Adrenal gland (tissue), 12 donors: Measurements from ENCODE around the gene GALNTL6. TPM values are rescaled to one million over a fixed set of nuclear protein-coding genes. Genes with fewer than 3 reads are reported as not detected.

Experiments
- DNase-seq, 7 donors: peaks; one replicate each; pipeline ENCODE4 v3.0.0-alpha.2; 2019 to 2020
- H3K27ac ChIP-seq, 5 donors: fragments of 200-600 bp; sonication (generic) in 4 of 5; 1 replicate in 3 of 5; 2 replicates in 2 of 5; pipeline versions ENCODE4 v1.5.1 to v1.8.0; 2016 to 2020; ENCODE audit warnings: mild to moderate bottlenecking in 1 of 5
- H3K27me3 ChIP-seq: fragments of 200-600 bp; 2 replicates; pipeline ENCODE4 v1.8.0; 2021
- H3K36me3 ChIP-seq, 2 donors: fragments of 200-600 bp; replicated peaks in 1 of 2; 1 replicate in 1 of 2; 2 replicates in 1 of 2; pipeline versions ENCODE4 v1.5.1 to v1.8.0; 2018 to 2022
- H3K4me1 ChIP-seq, 2 donors: fragments of 200-600 bp; replicated peaks in 1 of 2; 1 replicate in 1 of 2; 2 replicates in 1 of 2; pipeline versions ENCODE4 v1.5.1 to v1.8.0; 2018 to 2021
- H3K4me3 ChIP-seq, 4 donors: fragments of 200-600 bp; sonication (generic) in 3 of 4; one replicate each; pipeline ENCODE4 v1.5.1; 2016 to 2018
- H3K9me3 ChIP-seq, 3 donors: fragments of 200-600 bp; sonication (generic) in 1 of 3; replicated peaks in 1 of 3; 1 replicate in 2 of 3; 2 replicates in 1 of 3; pipeline versions ENCODE4 v1.5.1 to v1.8.0; 2016 to 2021
- CTCF ChIP-seq, 6 experiments: fragments of 450-650 bp in 4 of 6; fragments of 200-600 bp in 2 of 6; sonication (generic) in 1 of 6; IDR thresholded peaks; 1 replicate in 5 of 6; 2 replicates in 1 of 6; pipeline versions ENCODE4 v1.5.1 to v1.8.0; 2016 to 2021; ENCODE audit warnings: antibody characterized with exemption in 6 of 6, mild to moderate bottlenecking in 2 of 6, moderate library complexity in 1 of 6
- POLR2A ChIP-seq, 2 donors: fragments of 450-650 bp; IDR thresholded peaks; one replicate each; pipeline ENCODE4 v1.6.1; 2017; ENCODE audit warnings: antibody characterized with exemption in 2 of 2, mild to moderate bottlenecking in 2 of 2, moderate library complexity in 1 of 2
- WGBS, 4 donors: extraction: QIAGEN DNeasy Blood & Tissue Kit in 2 of 4; methylation state at CpG; one replicate each; pipeline versions ENCODE4 v1.1.5 to v1.1.7; 2013 to 2017; 5-methylcytosine and 5-hydroxymethylcytosine counted together
- intact Hi-C, 2 donors: fragments of 100-400 bp; cut with DNase I; formaldehyde crosslinking; loops; one replicate each; pipeline versions ENCODE4 v1.14.1 to v1.15.0; 2022 to 2023
- polyA plus RNA-seq, 3 donors: library from polyadenylated mRNA; stranded (reverse); fragments of 200-250 nt in 2 of 3; fragments of 350-450 nt in 1 of 3; fragmentation: Illumina TruSeq in 1 of 3; extraction: RNeasy Lipid Tissue Mini Kit (QIAGEN cat#74804) in 1 of 3; gene quantifications; one replicate each; pipeline ENCODE4 v1.2.3, GENCODE V29; 2013 to 2014
- total RNA-seq, 9 donors: library from RNA; depleted of rRNA in 4 of 9; stranded (reverse); fragments of >200 nt in 4 of 9; fragments of 120-200 nt in 1 of 9; fragmentation: NEBNext Ultra II Directional in 1 of 9; extraction: Animal tissue kit (Norgen Biotek cat#: 25700) in 1 of 9; gene quantifications; one replicate each; pipeline versions ENCODE4 v1.1.0 to v1.2.4, GENCODE V29; 2013 to 2023
- donor health status: healthy with polysubstance abuse.
- donor health status: Bipolar disorder and iron deficiency.
- donor health status: DM: yes; HTN: yes; CAD: no.
- donor health status: DM: no; HTN: no; CAD: no.
- donor health status: DM: no; HTN: no; CAD: no.
- donor health status: DM: yes; HTN: yes; CAD: no.

Gene GALNTL6
- total and polyA plus RNA-seq, 12 donors = 0.10 to 0.96 (median 0.42) TPM; not detected in 1

- Histone ChIP-seq H3K4me3 (no peak overlapping the region), H3K36me3 (no peaks in the 10 kb centered on the region), H3K9me3 (no peaks in the 10 kb centered on the region), H3K4me1 (no peaks in the 10 kb centered on the region), H3K27ac (no peak overlapping the region), H3K27me3 (no peaks in the 10 kb centered on the region)
- no peak for DNase-seq
- whole genome bisulfite sequencing, 4 donors = 66 to 75% (median 74%) methylated on average over 2 of the region's 2 CpGs
- TF ChIP-seq POLR2A (IDR thresholded peaks at IDR 0.05) = no peak
- no peak for TF ChIP-seq CTCF (IDR thresholded peaks at IDR 0.05)
- intact Hi-C loops = no loop called here
These were observed 879.5 kb downstream of the GALNTL6 start for GRCh38 chr4:172692701-172693100.

- DNase-seq = no peak
- intact Hi-C loops = no loop called here
- WGBS, 4 donors = 34 to 38% (median 36%) methylated on average over 4 of the region's 4 CpGs
- no peak for TF ChIP-seq CTCF (IDR thresholded peaks at IDR 0.05)
- H3K4me3 ChIP-seq = no peak overlapping the region
- no peaks in the 10 kb centered on the region for H3K4me1 ChIP-seq
- H3K27me3 ChIP-seq = no peaks in the 10 kb centered on the region
- no peaks in the 10 kb centered on the region for H3K9me3 ChIP-seq
- no peaks in the 10 kb centered on the region for H3K36me3 ChIP-seq
- no peak overlapping the region for H3K27ac ChIP-seq
These were observed 885.1 kb downstream of the GALNTL6 start for GRCh38 chr4:172698256-172698655.

GRCh38 chr4:172705565-172705964 lies 892.4 kb downstream of the GALNTL6 start:
- H3K4me1 ChIP-seq = no peaks in the 10 kb centered on the region
- intact Hi-C loops = no loop called here
- no peak for DNase-seq

GRCh38 chr4:172706000-172706399 lies 892.8 kb downstream of the GALNTL6 start:
- Histone ChIP-seq H3K27ac (no peak overlapping the region), H3K27me3 (no peaks in the 10 kb centered on the region), H3K9me3 (peaks cover 0 to 6% (median 5%) of the 10 kb centered on the region in 3 donors), H3K4me3 (no peak overlapping the region), H3K4me1 (no peaks in the 10 kb centered on the region), H3K36me3 (no peaks in the 10 kb centered on the region)
- DNase-seq = no peak
- TF ChIP-seq CTCF (IDR thresholded peaks at IDR 0.05) (no peak), POLR2A (IDR thresholded peaks at IDR 0.05) (no peak)
- intact Hi-C loops = no loop called here

More at GRCh38 chr4:172705565-172705964, 892.4 kb downstream of the GALNTL6 start:
- no peaks in the 10 kb centered on the region for H3K27me3 ChIP-seq
- H3K36me3 ChIP-seq = no peaks in the 10 kb centered on the region
- peaks cover 0 to 6% (median 5%) of the 10 kb centered on the region in 3 donors for H3K9me3 ChIP-seq
- no peak for TF ChIP-seq POLR2A (IDR thresholded peaks at IDR 0.05)
- TF ChIP-seq CTCF (IDR thresholded peaks at IDR 0.05) = no peak
- H3K27ac ChIP-seq = no peak overlapping the region
- no peak overlapping the region for H3K4me3 ChIP-seq
